Measurements from ENCODE around the gene KRTAP10-8.
"Not testable (repeated sequence)": the region's sequence is repeated elsewhere in the genome, so short reads cannot be mapped to it uniquely, and the experiment has no call there.

KRTAP10-8 gene

DNA sequence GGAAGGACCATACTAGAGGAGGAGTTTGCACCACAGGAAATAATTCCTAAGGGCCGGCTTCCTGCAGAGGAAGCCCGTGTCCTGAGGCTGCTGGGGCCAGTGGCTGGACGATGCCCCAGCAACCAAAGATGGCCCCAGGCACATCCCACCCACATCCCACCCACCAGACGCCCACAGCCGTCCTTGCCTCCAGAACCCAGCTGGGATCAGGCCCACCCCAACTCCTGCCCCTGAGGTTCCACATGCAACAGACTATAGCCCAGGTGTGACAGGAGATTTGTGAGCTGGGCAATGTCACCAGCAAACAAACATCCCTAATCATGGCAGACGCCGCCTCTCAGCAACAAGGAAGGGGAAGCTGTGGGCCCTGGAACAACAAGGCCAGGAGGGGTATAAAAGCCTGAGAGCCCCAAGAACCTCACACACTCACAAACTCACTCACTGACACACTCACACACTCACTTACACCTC, 14.8 kb downstream of the KRTAP10-8 start, which contains the start of gene KRTAP10-9:
Gene KRTAP10-9 (plus strand): TSS at position 421 of the 471 bp plus-strand sequence. CDS start 79 bp downstream, outside the sequence.
- Histone ChIP-seq H3K4me3 (ENCODE audit: insufficient read length, low read depth) (no peak within 1 kb of the TSS), H3K9me3 (ENCODE audit: insufficient read depth, low read length) (peaks cover 42% of the 10 kb centered on the region), H3K9ac (ENCODE audit: insufficient read length, low read depth) (peak within 1 kb of the TSS; percentile 25), H3K4me1 (ENCODE audit: insufficient read depth, insufficient read length) (peaks cover 12% of the 10 kb centered on the region), H3K27me3 (ENCODE audit: insufficient read depth, insufficient read length) (no peaks in the 10 kb centered on the region), H3K36me3 (ENCODE audit: insufficient read depth, insufficient read length, low read length) (no peaks in the 10 kb centered on the region)
- TF ChIP-seq SUZ12 (IDR thresholded peaks at IDR 0.05; ENCODE audit: extremely low read depth, insufficient read depth, insufficient read length) (no peak), YY1 (IDR thresholded peaks at IDR 0.05; ENCODE audit: insufficient read depth, insufficient read length) (no peak), ZNF274 (IDR thresholded peaks at IDR 0.05; ENCODE audit: low read depth, low read length) (no peak)
- no peak for DNase-seq (ENCODE audit: low read depth, low spot score)

DNA sequence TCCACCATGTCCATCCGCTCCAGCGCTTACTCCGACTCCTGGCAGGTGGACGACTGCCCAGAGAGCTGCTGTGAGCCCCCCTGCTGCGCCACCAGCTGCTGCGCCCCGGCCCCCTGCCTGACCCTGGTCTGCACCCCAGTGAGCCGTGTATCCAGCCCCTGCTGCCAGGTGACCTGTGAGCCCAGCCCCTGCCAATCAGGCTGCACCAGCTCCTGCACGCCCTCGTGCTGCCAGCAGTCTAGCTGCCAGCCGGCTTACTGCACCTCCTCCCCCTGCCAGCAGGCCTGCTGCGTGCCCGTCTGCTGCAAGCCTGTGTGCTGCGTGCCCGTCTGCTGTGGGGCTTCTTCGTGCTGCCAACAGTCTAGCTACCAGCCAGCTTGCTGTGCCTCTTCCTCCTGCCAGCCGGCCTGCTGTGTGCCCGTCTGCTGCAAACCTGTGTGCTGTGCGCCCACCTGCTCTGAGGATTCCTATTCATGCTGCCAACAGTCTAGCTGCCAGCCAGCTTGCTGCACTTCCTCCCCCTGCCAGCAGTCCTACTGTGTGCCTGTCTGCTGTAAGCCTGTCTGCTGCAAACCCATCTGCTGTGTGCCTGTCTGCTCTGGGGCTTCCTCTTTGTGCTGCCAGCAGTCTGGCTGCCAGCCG, 15.4 kb downstream of the KRTAP10-8 start:
- not testable (repeated sequence) for H3K27me3 ChIP-seq (ENCODE audit: insufficient read depth, insufficient read length); H3K4me3 ChIP-seq (ENCODE audit: insufficient read length, low read depth); H3K9ac ChIP-seq (ENCODE audit: insufficient read length, low read depth); H3K36me3 ChIP-seq (ENCODE audit: insufficient read depth, insufficient read length, low read length); DNase-seq (ENCODE audit: low read depth, low spot score)
- peaks cover 40% of the 10 kb centered on the region for H3K9me3 ChIP-seq (ENCODE audit: insufficient read depth, low read length)
- H3K4me1 ChIP-seq (ENCODE audit: insufficient read depth, insufficient read length) = peaks cover 12% of the 10 kb centered on the region

DNA sequence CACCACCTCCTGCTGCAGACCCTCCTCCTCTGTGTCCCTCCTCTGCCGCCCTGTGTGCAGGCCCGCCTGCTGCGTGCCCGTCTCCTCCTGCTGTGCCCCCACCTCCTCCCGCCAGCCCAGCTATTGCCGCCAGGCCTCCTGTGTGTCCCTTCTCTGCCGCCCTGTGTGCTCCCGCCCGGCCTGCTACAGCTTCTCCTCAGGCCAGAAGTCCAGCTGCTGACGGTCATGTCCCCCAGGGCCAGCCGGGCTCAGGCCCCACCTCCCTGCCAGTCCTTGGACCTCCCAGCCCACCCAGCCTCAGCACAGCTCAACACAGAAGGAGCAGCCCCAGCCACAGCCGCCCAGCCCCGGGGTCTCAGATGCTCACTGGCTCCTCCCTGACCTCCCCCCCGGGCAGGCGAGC, 16.0 kb downstream of the KRTAP10-8 start:
- Histone ChIP-seq H3K4me1 (ENCODE audit: insufficient read depth, insufficient read length) (peaks cover 12% of the 10 kb centered on the region), H3K9me3 (ENCODE audit: insufficient read depth, low read length) (peaks cover 40% of the 10 kb centered on the region)
- not testable (repeated sequence) for H3K4me3 ChIP-seq (ENCODE audit: insufficient read length, low read depth); H3K36me3 ChIP-seq (ENCODE audit: insufficient read depth, insufficient read length, low read length); DNase-seq (ENCODE audit: low read depth, low spot score); H3K9ac ChIP-seq (ENCODE audit: insufficient read length, low read depth); H3K27me3 ChIP-seq (ENCODE audit: insufficient read depth, insufficient read length)

- Histone ChIP-seq H3K27me3 (ENCODE audit: insufficient read depth, insufficient read length) (no peaks in the 10 kb centered on the region), H3K36me3 (ENCODE audit: insufficient read depth, insufficient read length, low read length) (no peaks in the 10 kb centered on the region), H3K9ac (ENCODE audit: insufficient read length, low read depth) (peak overlapping the region; percentile 12), H3K4me3 (ENCODE audit: insufficient read length, low read depth) (no peak overlapping the region), H3K9me3 (ENCODE audit: insufficient read depth, low read length) (peaks cover 33% of the 10 kb centered on the region), H3K4me1 (ENCODE audit: insufficient read depth, insufficient read length) (peaks cover 12% of the 10 kb centered on the region)
- DNase-seq (ENCODE audit: low read depth, low spot score) = no peak
- no peak for TF ChIP-seq SUZ12 (IDR thresholded peaks at IDR 0.05; ENCODE audit: extremely low read depth, insufficient read depth, insufficient read length)
Measured at GRCh38 chr21:44628707-44629391, 17.0 kb downstream of the KRTAP10-8 start.

GRCh38 chr21:44630440-44630839, 18.6 kb downstream of the KRTAP10-8 start:
- Histone ChIP-seq H3K27me3 (ENCODE audit: insufficient read depth, insufficient read length) (no peaks in the 10 kb centered on the region), H3K4me1 (ENCODE audit: insufficient read depth, insufficient read length) (peaks cover 12% of the 10 kb centered on the region), H3K9me3 (ENCODE audit: insufficient read depth, low read length) (peaks cover 18% of the 10 kb centered on the region), H3K36me3 (ENCODE audit: insufficient read depth, insufficient read length, low read length) (no peaks in the 10 kb centered on the region), H3K4me3 (ENCODE audit: insufficient read length, low read depth) (no peak overlapping the region), H3K9ac (ENCODE audit: insufficient read length, low read depth) (no peak overlapping the region)
- TF ChIP-seq SUZ12 (IDR thresholded peaks at IDR 0.05; ENCODE audit: extremely low read depth, insufficient read depth, insufficient read length) (no peak), ZNF274 (IDR thresholded peaks at IDR 0.05; ENCODE audit: low read depth, low read length) (no peak), YY1 (IDR thresholded peaks at IDR 0.05; ENCODE audit: insufficient read depth, insufficient read length) (no peak)
- no peak for DNase-seq (ENCODE audit: low read depth, low spot score)

- Histone ChIP-seq H3K9me3 (ENCODE audit: insufficient read depth, low read length) (peaks cover 14% of the 10 kb centered on the region; the same call in 1 of the 2 replicates), H3K4me1 (ENCODE audit: insufficient read depth, insufficient read length) (peaks cover 10% of the 10 kb centered on the region), H3K36me3 (ENCODE audit: insufficient read depth, insufficient read length, low read length) (no peaks in the 10 kb centered on the region), H3K27me3 (ENCODE audit: insufficient read depth, insufficient read length) (no peaks in the 10 kb centered on the region), H3K9ac (ENCODE audit: insufficient read length, low read depth) (no peak overlapping the region), H3K4me3 (ENCODE audit: insufficient read length, low read depth) (no peak overlapping the region)
- DNase-seq (ENCODE audit: low read depth, low spot score) = no peak
- TF ChIP-seq YY1 (IDR thresholded peaks at IDR 0.05; ENCODE audit: insufficient read depth, insufficient read length) (no peak), SUZ12 (IDR thresholded peaks at IDR 0.05; ENCODE audit: extremely low read depth, insufficient read depth, insufficient read length) (no peak), ZNF274 (IDR thresholded peaks at IDR 0.05; ENCODE audit: low read depth, low read length) (no peak)
Measured at GRCh38 chr21:44632067-44632466, 20.2 kb downstream of the KRTAP10-8 start.

DNA sequence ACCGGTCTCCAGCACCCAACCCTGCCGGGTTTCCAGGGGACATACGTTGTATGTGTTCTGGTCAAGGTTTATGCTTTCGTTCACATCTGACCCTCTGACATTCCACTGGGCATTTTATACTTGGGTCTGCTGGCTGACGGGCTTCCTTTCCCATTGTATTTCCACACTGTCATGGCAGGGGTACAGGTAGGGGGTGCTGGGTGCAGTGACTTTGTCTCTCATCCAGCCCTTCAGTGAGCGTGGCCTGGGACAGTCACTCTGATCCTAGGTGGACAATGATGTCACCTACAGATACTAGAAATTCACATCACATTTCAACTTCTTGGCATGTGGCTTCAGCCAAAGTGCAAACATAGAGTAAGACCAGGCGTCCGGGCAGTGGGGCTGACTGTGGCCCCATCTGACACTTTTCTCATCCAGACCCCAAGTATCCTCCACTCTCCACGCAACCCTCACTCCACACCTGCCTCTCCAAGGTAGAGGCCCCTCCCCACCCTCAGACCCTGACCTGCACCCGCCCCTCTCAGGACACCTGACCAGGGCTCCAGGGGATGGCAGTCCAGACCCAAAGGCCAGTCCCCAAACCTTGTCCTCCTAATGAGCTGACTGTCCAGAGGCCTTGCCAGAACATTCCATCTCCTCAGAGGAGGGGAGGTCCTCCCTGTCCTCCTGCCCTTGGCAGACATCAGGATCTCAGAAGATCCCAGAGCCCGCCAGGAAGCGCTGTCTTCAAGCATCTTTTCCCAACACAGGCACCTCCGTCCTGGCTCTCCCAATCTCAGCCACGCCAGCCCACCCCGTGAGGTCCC, 24.5 kb downstream of the KRTAP10-8 start:
- H3K27me3 ChIP-seq (ENCODE audit: insufficient read depth, insufficient read length) = no peaks in the 10 kb centered on the region
- H3K9me3 ChIP-seq (ENCODE audit: insufficient read depth, low read length) = peaks cover 24% of the 10 kb centered on the region
- H3K4me3 ChIP-seq (ENCODE audit: insufficient read length, low read depth) = no peak overlapping the region
- H3K36me3 ChIP-seq (ENCODE audit: insufficient read depth, insufficient read length, low read length) = no peaks in the 10 kb centered on the region
- peaks cover 4% of the 10 kb centered on the region for H3K4me1 ChIP-seq (ENCODE audit: insufficient read depth, insufficient read length)
- TF ChIP-seq ZNF274 (IDR thresholded peaks at IDR 0.05; ENCODE audit: low read depth, low read length) (no peak), YY1 (IDR thresholded peaks at IDR 0.05; ENCODE audit: insufficient read depth, insufficient read length) (no peak), SUZ12 (IDR thresholded peaks at IDR 0.05; ENCODE audit: extremely low read depth, insufficient read depth, insufficient read length) (no peak)
- no peak for DNase-seq (ENCODE audit: low read depth, low spot score)
- no peak overlapping the region for H3K9ac ChIP-seq (ENCODE audit: insufficient read length, low read depth)

Measured in NT2/D1 (cell line).